ENCODE measurements around the gene NADSYN1.

DNA sequence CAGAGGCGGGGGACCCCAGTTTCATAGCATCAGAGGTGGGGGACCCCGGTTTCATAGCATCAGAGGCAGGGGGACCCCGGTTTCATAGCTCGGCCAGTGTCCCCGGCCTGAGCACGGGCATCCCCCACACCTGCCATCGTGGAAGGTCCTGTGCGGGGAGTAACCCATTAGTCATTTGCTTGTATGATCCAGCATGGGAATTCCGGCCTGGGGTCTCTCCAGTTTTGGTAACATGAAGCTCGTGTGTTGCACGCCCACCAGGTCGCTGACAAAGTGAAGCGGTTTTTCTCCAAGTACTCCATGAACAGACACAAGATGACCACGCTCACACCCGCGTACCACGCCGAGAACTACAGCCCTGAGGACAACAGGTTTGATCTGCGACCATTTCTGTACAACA lies 45.1 kb downstream of the NADSYN1 start:
- TF ChIP-seq, protein P1, sequence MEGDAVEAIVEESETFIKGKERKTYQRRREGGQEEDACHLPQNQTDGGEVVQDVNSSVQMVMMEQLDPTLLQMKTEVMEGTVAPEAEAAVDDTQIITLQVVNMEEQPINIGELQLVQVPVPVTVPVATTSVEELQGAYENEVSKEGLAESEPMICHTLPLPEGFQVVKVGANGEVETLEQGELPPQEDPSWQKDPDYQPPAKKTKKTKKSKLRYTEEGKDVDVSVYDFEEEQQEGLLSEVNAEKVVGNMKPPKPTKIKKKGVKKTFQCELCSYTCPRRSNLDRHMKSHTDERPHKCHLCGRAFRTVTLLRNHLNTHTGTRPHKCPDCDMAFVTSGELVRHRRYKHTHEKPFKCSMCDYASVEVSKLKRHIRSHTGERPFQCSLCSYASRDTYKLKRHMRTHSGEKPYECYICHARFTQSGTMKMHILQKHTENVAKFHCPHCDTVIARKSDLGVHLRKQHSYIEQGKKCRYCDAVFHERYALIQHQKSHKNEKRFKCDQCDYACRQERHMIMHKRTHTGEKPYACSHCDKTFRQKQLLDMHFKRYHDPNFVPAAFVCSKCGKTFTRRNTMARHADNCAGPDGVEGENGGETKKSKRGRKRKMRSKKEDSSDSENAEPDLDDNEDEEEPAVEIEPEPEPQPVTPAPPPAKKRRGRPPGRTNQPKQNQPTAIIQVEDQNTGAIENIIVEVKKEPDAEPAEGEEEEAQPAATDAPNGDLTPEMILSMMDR (IDR thresholded peaks at IDR 0.05; ENCODE audit: poor library complexity, severe bottlenecking): no peak
- TF ChIP-seq POLR2AphosphoS5 (IDR thresholded peaks at IDR 0.05): no peak
- TF ChIP-seq TAF1 (IDR thresholded peaks at IDR 0.05; ENCODE audit: low read depth): no peak
- TF ChIP-seq RAD21 (conservative IDR thresholded peaks at IDR 0.05): no peak
- no peak for TF ChIP-seq MXI1 (conservative IDR thresholded peaks at IDR 0.05; ENCODE audit: poor library complexity, severe bottlenecking)
- no peak for TF ChIP-seq EP300 (conservative IDR thresholded peaks at IDR 0.05; ENCODE audit: poor library complexity, severe bottlenecking)
- TF ChIP-seq, protein P2, sequence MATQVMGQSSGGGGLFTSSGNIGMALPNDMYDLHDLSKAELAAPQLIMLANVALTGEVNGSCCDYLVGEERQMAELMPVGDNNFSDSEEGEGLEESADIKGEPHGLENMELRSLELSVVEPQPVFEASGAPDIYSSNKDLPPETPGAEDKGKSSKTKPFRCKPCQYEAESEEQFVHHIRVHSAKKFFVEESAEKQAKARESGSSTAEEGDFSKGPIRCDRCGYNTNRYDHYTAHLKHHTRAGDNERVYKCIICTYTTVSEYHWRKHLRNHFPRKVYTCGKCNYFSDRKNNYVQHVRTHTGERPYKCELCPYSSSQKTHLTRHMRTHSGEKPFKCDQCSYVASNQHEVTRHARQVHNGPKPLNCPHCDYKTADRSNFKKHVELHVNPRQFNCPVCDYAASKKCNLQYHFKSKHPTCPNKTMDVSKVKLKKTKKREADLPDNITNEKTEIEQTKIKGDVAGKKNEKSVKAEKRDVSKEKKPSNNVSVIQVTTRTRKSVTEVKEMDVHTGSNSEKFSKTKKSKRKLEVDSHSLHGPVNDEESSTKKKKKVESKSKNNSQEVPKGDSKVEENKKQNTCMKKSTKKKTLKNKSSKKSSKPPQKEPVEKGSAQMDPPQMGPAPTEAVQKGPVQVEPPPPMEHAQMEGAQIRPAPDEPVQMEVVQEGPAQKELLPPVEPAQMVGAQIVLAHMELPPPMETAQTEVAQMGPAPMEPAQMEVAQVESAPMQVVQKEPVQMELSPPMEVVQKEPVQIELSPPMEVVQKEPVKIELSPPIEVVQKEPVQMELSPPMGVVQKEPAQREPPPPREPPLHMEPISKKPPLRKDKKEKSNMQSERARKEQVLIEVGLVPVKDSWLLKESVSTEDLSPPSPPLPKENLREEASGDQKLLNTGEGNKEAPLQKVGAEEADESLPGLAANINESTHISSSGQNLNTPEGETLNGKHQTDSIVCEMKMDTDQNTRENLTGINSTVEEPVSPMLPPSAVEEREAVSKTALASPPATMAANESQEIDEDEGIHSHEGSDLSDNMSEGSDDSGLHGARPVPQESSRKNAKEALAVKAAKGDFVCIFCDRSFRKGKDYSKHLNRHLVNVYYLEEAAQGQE (IDR thresholded peaks at IDR 0.05; ENCODE audit: borderline replicate concordance): no peak
- no peak for TF ChIP-seq EZH2 (IDR thresholded peaks at IDR 0.05; ENCODE audit: borderline replicate concordance, insufficient read depth, low read length, poor library complexity, severe bottlenecking)
- no peak for TF ChIP-seq SMC3 (conservative IDR thresholded peaks at IDR 0.05; ENCODE audit: poor library complexity)
